Frontal cortex (tissue), 4 donors: ENCODE results near the gene TIMM44. TPM values are rescaled to one million over a fixed set of nuclear protein-coding genes. Genes with fewer than 3 reads are reported as not detected.
"Not testable (repeated sequence)": the region's sequence is repeated elsewhere in the genome, so short reads cannot be mapped to it uniquely, and the experiment has no call there.

Experiments used
- DNase-seq, 2 donors: peaks; one replicate each; pipeline ENCODE4 v3.0.0; 2012; ENCODE audit warnings: low spot score in 2 of 2
- FAIRE-seq: peaks from 2 replicates; lab custom pipeline; 2012; peaks lifted over from hg19 to GRCh38; lab: Jason Lieb, UNC
- total RNA-seq: library from RNA; depleted of rRNA; stranded (reverse); fragments of >200 nt; gene quantifications from one replicate; pipeline ENCODE4 v1.2.3, GENCODE V29; 2014
- donor health status: control.
- donor health status: control.
- donor health status: control.

TIMM44 gene
- total RNA-seq, 1 donor from 2014 or later, result 26.9 TPM

GRCh38 chr19:7904074-7905020 lies 39.1 kb downstream of the TIMM44 start:
- DNase-seq, result peak; percentile 87 to 91
- no peak for FAIRE-seq

DNA sequence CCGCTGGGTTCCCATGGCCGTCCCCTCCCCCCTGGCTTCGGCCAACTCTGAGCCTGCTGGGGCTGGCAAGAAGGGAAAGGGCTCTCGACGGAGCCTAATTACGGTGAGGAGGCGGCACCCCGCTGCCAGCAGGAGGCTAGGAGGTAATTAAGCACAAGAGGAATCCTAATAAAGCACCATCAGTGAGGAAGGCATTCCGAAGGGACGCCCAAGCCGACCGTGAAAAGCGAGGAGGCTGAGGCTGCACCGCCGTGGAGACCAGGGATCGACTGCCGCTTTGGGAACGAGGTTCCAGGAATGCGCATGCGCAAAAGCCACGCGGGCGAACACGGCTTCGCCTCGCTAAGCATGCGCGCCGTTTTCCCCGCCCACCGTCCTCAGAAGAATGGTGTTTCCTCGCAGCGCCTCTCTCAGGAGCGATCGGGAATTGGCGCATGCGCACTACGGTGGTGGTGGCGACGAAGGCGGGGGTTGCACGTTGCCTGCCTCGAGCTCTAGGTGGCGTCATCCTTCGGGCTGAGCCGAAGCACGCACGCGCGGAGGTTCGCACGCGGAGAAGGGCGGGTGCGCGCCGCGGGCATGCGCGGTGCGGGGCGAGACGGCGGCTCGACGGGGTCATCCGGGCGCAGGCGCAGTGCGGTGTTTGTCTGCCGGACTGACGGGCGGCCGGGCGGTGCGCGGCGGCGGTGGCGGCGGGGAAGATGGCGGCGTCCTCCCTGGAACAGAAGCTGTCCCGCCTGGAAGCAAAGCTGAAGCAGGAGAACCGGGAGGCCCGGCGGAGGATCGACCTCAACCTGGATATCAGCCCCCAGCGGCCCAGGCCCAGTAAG lies 40.0 kb downstream of the TIMM44 start, which contains the start of gene MAP2K7:
Gene MAP2K7, plus strand, starts transcription at position 634 of the 830 bp plus-strand sequence. Its CDS starts 68 bp downstream, at position 702.
- DNase-seq, result peak; percentile 100
- FAIRE-seq, result peak; percentile 81

GRCh38 chr19:7902796-7903243 lies 40.6 kb downstream of the TIMM44 start:
- DNase-seq (no peak), FAIRE-seq (no peak)

GRCh38 chr19:7901337-7901736 lies 42.1 kb downstream of the TIMM44 start:
- no peak for DNase-seq

DNA sequence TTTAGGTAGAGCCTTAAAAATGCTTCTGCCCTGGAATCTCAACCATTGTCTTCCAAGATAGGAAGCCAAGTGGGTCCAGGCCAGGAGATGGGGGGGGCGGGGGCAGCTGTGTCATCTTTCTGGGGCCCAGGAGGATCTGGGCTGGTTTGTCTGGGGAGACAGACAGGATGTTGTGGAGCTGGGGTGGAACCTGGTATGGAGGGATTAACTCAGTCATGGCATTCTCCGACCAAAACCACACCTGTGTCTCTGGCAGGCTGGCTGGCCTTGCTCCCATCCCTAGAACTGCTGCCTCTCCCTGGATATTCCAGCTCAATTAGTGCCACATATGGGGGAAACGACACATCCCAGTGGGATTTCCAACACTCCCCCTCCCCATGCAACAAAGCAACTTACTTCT lies 42.5 kb downstream of the TIMM44 start:
- no peak for DNase-seq
- no peak for FAIRE-seq

More at GRCh38 chr19:7901337-7901736, 42.1 kb downstream of the TIMM44 start:
- FAIRE-seq, result no peak

DNA sequence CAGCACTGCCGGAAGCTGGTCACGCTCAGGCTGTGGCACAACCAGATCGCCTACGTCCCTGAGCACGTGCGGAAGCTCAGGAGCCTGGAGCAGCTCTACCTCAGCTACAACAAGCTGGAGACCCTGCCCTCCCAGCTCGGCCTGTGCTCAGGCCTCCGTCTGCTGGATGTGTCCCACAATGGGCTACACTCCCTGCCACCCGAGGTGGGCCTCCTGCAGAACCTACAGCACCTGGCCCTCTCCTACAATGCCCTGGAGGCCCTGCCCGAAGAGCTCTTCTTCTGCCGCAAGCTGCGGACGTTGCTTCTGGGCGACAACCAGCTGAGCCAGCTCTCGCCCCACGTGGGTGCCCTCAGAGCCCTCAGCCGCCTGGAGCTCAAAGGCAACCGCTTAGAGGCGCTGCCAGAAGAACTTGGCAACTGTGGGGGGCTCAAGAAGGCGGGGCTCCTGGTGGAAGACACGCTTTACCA lies 43.0 kb downstream of the TIMM44 start:
- DNase-seq, result no peak
- FAIRE-seq, result no peak

- DNase-seq, result no peak
- no peak for FAIRE-seq
Observed at GRCh38 chr19:7899751-7900378, 43.6 kb downstream of the TIMM44 start.

DNA sequence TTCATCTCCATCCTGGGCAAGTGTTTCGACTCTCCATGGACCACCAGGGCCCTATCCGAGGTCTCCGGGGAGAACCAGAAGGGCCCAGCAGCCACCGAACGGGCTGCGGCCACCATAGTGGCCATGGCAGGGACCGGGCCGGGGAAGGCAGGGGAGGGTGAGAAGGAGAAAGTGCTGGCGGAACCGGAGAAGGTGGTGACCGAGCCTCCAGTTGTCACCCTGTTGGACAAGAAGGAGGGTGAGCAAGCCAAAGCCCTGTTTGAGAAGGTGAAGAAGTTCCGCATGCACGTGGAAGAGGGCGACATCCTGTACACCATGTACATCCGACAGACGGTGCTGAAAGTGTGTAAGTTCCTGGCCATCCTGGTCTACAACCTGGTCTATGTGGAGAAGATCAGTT lies 44.5 kb downstream of the TIMM44 start:
- no peak for FAIRE-seq

DNA sequence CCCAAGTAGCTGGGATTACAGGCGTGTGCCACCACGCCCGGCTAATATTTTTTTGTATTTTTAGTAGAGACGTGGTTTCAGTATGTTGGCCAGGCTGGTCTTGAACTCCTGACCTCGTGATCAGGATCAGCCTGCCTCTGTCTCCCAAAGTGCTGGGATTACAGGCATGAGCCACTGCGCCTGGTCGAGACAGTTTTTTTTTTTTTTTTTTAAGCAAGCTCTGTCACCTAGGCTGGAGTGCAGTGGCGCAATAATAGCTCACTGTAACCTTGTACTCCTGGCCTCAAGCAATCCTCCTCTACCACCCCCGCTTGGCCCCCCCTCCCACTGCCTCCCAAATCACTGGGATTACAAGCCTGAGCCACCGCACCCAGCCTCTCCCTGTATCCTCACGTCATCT lies 46.2 kb downstream of the TIMM44 start:
- DNase-seq, result no peak
- FAIRE-seq, result no peak

More for the DNA sequence above, 44.5 kb downstream of the TIMM44 start:
- DNase-seq, result no peak

GRCh38 chr19:7895565-7895964 lies 47.9 kb downstream of the TIMM44 start:
- DNase-seq (no peak), FAIRE-seq (no peak)

- DNase-seq (no peak), FAIRE-seq (no peak)
Observed at GRCh38 chr19:7894612-7895309, 48.7 kb downstream of the TIMM44 start.

- not testable (repeated sequence) for DNase-seq, FAIRE-seq
Observed at GRCh38 chr19:7893362-7894101, 49.9 kb downstream of the TIMM44 start.

GRCh38 chr19:7888826-7889217 lies 54.6 kb downstream of the TIMM44 start:
- DNase-seq (no peak), FAIRE-seq (no peak)

GRCh38 chr19:7888145-7888825 lies 55.2 kb downstream of the TIMM44 start, which contains the start of gene LRRC8E:
Gene LRRC8E, plus strand, starts transcription at chr19:7888510. Its CDS starts 7,094 bp downstream, at chr19:7895604.
- DNase-seq (no peak), FAIRE-seq (no peak)

- FAIRE-seq, result no peak
- no peak for DNase-seq
Observed at GRCh38 chr19:7887408-7888144, 55.9 kb downstream of the TIMM44 start.

- no peak for FAIRE-seq
Observed at GRCh38 chr19:7885818-7886217, 57.6 kb downstream of the TIMM44 start.

More at GRCh38 chr19:7885818-7886217, 57.6 kb downstream of the TIMM44 start:
- no peak for DNase-seq
